HG03139 (cell line): ENCODE measurements around the gene IRX4.
"Not testable (repeated sequence)": the region's sequence is repeated elsewhere in the genome, so short reads cannot be mapped to it uniquely, and the experiment has no call there.

ENCODE experiments used
- ATAC-seq: cut with Tn5 transposase; IDR thresholded peaks from one replicate; pipeline ENCODE4 v1.9.1; 2021; ENCODE audit not compliant: unreplicated experiment

IRX4 gene

GRCh38 chr5:1879292-1880263, 3.1 kb downstream of the IRX4 start:
- ATAC-seq, result no peak

- no peak for ATAC-seq
These were observed 4.5 kb downstream of the IRX4 start for GRCh38 chr5:1878050-1878849.

GRCh38 chr5:1877103-1878049, 5.3 kb downstream of the IRX4 start:
- ATAC-seq, result no peak

- ATAC-seq, result no peak
These were observed 6.1 kb downstream of the IRX4 start for GRCh38 chr5:1876660-1877064.

GRCh38 chr5:1875843-1876659, 6.7 kb downstream of the IRX4 start:
- no peak for ATAC-seq

GRCh38 chr5:1875281-1875842, 7.4 kb downstream of the IRX4 start:
- ATAC-seq, result no peak

GRCh38 chr5:1874771-1875220, 7.9 kb downstream of the IRX4 start:
- ATAC-seq, result no peak

- ATAC-seq, result no peak
These were observed 8.4 kb downstream of the IRX4 start for GRCh38 chr5:1874348-1874747.

- no peak for ATAC-seq
These were observed 9.3 kb downstream of the IRX4 start for GRCh38 chr5:1873243-1873959.

- ATAC-seq, result no peak
These were observed 11.3 kb downstream of the IRX4 start for GRCh38 chr5:1871441-1871840.

GRCh38 chr5:1870435-1871272, 12.1 kb downstream of the IRX4 start:
- ATAC-seq, result not testable (repeated sequence)

- no peak for ATAC-seq
These were observed 13.7 kb downstream of the IRX4 start for GRCh38 chr5:1868886-1869475.

- ATAC-seq, result no peak
These were observed 14.9 kb downstream of the IRX4 start for GRCh38 chr5:1867815-1868143.

- ATAC-seq, result no peak
These were observed 15.5 kb downstream of the IRX4 start for GRCh38 chr5:1867114-1867814.

GRCh38 chr5:1865948-1866347, 16.8 kb downstream of the IRX4 start:
- no peak for ATAC-seq

GRCh38 chr5:1865486-1865885, 17.2 kb downstream of the IRX4 start:
- ATAC-seq, result no peak

GRCh38 chr5:1864896-1865440, 17.8 kb downstream of the IRX4 start:
- no peak for ATAC-seq
